ENCODE data around the gene LTBP1.

Gene LTBP1

DNA sequence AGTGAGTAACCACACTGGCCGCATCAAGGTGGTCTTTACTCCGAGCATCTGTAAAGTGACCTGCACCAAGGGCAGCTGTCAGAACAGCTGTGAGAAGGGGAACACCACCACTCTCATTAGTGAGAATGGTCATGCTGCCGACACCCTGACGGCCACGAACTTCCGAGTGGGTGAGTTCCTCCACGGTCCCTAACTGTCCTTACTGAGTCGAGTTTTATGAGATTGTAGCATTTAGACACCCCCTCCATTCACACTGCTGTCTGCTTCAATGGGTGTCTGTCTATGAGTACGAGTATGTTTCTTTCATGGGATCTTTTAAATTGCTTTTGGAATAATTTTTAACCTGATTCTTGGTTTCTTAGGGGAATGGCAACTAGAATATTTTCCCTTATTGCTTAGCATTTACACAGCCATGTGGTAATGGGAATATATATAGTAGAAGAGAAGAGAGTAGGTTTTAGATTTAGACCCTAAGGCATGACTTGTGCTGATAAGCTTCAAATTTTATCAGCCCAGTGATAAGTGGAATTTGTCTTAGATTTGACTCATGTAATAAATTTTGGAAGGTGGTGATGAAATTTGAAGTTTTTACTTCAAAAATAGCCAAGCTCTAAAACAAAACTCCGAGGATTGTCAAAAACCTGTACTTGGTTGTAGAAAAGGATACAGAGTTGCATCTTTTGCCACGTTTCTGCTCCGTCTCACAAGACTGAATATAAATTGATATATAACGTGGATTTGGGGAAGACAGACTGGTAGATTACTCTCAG lies 188.2 kb downstream of the LTBP1 start:
- in situ Hi-C loops (cut with HindIII; ENCODE audit: low sequenced_read_pairs), result no loop called here
- TF ChIP-seq, protein P1, sequence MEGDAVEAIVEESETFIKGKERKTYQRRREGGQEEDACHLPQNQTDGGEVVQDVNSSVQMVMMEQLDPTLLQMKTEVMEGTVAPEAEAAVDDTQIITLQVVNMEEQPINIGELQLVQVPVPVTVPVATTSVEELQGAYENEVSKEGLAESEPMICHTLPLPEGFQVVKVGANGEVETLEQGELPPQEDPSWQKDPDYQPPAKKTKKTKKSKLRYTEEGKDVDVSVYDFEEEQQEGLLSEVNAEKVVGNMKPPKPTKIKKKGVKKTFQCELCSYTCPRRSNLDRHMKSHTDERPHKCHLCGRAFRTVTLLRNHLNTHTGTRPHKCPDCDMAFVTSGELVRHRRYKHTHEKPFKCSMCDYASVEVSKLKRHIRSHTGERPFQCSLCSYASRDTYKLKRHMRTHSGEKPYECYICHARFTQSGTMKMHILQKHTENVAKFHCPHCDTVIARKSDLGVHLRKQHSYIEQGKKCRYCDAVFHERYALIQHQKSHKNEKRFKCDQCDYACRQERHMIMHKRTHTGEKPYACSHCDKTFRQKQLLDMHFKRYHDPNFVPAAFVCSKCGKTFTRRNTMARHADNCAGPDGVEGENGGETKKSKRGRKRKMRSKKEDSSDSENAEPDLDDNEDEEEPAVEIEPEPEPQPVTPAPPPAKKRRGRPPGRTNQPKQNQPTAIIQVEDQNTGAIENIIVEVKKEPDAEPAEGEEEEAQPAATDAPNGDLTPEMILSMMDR (IDR thresholded peaks at IDR 0.05; ENCODE audit: low read depth, low read length), result no peak
- no peak for DNase-seq (ENCODE audit: low read depth, low spot score)
- H3K4me3 ChIP-seq (ENCODE audit: low read depth, low read length), result peak overlapping the region; percentile 83

DNA sequence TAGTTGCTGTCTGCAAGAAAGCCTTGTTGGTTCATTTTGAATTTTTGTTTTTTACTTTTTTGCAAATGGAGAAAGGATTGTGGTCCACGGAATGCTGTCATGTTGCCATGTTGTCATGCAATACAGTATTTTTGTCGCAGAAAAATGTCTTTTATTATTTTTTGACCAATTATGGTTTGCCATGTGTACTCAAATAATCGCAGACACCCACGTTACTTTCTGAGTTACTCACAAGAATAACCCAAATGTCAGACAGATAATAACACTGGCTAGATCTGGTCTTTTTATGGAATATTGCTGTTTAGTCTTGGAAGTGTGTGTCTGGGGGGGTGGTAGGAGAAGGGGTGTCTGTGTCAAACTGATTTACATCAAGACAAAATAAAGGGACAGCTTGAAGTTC lies 188.9 kb downstream of the LTBP1 start:
- H3K4me3 ChIP-seq (ENCODE audit: low read depth, low read length), result peak overlapping the region; percentile 83
- in situ Hi-C loops (cut with HindIII; ENCODE audit: low sequenced_read_pairs), result no loop called here
- TF ChIP-seq, protein P1 (IDR thresholded peaks at IDR 0.05; ENCODE audit: low read depth, low read length), result no peak
- no peak for DNase-seq (ENCODE audit: low read depth, low spot score)

DNA sequence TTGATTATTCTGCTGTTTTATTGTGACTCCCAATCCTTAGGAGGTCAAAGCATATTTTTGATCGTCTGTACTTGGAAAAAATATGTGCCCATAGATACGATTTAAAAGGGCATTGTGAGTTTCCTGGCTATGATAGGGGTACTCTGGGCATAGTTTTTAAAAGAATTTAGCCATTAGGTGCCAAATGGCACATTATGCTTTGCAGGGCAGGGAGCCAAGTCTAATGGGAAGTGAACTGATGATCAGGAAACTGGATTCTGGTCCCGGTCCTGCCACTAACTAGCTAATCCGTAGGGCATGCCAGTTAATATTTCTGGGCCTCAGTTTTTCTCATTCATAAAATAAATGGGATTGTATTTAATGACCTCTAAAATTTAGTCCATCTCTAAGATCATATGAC lies 189.3 kb downstream of the LTBP1 start:
- TF ChIP-seq, protein P1 (IDR thresholded peaks at IDR 0.05; ENCODE audit: low read depth, low read length), result no peak
- DNase-seq (ENCODE audit: low read depth, low spot score), result peak; percentile 59
- H3K4me3 ChIP-seq (ENCODE audit: low read depth, low read length), result peak overlapping the region; percentile 83
- in situ Hi-C loops (cut with HindIII; ENCODE audit: low sequenced_read_pairs), result no loop called here

DNA sequence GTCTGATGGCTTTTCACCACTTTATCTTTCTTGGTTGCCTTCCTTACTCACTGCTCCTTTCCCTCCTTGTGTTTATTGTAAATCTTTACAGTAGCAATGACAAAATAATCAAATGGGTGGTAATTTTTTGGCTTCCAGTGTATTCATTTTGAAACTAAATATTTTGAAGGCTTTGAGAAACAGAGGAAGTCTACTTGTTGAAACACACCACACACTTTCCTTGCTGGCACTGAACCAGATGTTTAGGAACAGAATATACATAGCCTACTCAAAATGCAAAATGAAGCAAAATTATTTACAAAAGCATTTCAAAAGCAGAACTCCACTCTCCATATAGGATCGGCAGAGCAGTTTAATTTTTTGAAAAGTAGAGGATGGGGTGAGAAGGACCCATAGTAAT lies 189.8 kb downstream of the LTBP1 start:
- TF ChIP-seq, protein P1 (IDR thresholded peaks at IDR 0.05; ENCODE audit: low read depth, low read length), result no peak
- peak overlapping the region; percentile 83 for H3K4me3 ChIP-seq (ENCODE audit: low read depth, low read length)
- no peak for DNase-seq (ENCODE audit: low read depth, low spot score)
- in situ Hi-C loops (cut with HindIII; ENCODE audit: low sequenced_read_pairs), result no loop called here

DNA sequence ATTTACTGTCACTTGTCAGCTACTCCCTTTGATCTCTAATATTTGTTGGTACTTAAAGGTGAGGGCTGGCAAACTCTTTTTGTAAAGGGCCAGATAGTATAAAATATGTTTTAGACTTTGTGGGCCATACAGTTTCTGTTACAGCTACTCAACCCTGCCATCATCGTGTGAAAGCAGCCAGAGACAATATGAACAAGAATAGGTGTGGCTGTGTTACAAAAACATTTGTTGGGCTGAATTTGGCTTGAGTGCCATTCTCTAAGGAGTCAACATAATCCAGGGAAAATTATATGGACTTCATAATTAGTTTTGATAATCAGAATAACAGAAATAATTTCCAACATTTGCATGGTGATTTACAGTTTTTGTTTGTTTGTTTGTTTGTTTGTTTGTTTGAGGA lies 190.6 kb downstream of the LTBP1 start:
- peak overlapping the region; percentile 83 for H3K4me3 ChIP-seq (ENCODE audit: low read depth, low read length)
- TF ChIP-seq, protein P1 (IDR thresholded peaks at IDR 0.05; ENCODE audit: low read depth, low read length), result no peak

DNA sequence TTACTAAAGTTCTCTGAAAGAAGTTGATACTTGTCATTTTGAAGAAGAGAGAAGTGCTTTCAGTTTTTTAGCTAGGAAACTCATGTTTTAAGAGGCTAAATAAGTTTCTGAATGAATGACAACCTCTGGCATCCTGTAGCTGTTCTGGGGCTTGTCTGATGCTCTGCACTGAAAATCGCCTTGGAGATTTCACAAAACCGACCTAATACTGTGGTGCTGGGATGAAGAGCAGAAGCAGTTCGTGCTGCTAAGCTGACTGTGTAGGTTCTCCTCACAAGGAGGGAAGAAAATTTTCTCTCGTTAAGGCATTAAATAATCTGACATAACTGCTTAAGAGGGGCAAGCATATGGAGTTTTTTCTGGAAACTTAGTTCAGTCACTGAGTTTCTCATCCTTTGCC lies 193.2 kb downstream of the LTBP1 start:
- TF ChIP-seq, protein P1 (IDR thresholded peaks at IDR 0.05; ENCODE audit: low read depth, low read length), result no peak
- in situ Hi-C loops (cut with HindIII; ENCODE audit: low sequenced_read_pairs), result no loop called here
- DNase-seq (ENCODE audit: low read depth, low spot score), result no peak

More for the DNA sequence above, 190.6 kb downstream of the LTBP1 start:
- DNase-seq (ENCODE audit: low read depth, low spot score), result no peak
- in situ Hi-C loops (cut with HindIII; ENCODE audit: low sequenced_read_pairs), result no loop called here

More for the DNA sequence above, 193.2 kb downstream of the LTBP1 start:
- no peak overlapping the region for H3K4me3 ChIP-seq (ENCODE audit: low read depth, low read length)

All from astrocyte of the spinal cord (primary cell).